ENCODE data around the gene CORO1A.

GRCh38 chr16:30142672-30143346 is 40.6 kb upstream of the CORO1A start:
- TF ChIP-seq CTCF (IDR thresholded peaks at IDR 0.05; ENCODE audit: poor library complexity, severe bottlenecking): no peak
- no peak for TF ChIP-seq EP300 (conservative IDR thresholded peaks at IDR 0.05; ENCODE audit: poor library complexity, severe bottlenecking)
